Measurements from ENCODE around the gene FMR1.

GRCh38 chrX:147923605-147924004 lies 11.9 kb downstream of the FMR1 start:
- TF ChIP-seq, protein P1, sequence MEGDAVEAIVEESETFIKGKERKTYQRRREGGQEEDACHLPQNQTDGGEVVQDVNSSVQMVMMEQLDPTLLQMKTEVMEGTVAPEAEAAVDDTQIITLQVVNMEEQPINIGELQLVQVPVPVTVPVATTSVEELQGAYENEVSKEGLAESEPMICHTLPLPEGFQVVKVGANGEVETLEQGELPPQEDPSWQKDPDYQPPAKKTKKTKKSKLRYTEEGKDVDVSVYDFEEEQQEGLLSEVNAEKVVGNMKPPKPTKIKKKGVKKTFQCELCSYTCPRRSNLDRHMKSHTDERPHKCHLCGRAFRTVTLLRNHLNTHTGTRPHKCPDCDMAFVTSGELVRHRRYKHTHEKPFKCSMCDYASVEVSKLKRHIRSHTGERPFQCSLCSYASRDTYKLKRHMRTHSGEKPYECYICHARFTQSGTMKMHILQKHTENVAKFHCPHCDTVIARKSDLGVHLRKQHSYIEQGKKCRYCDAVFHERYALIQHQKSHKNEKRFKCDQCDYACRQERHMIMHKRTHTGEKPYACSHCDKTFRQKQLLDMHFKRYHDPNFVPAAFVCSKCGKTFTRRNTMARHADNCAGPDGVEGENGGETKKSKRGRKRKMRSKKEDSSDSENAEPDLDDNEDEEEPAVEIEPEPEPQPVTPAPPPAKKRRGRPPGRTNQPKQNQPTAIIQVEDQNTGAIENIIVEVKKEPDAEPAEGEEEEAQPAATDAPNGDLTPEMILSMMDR (conservative IDR thresholded peaks at IDR 0.05; ENCODE audit: low read depth, low read length): no peak
- TF ChIP-seq EZH2phosphoT487 (IDR thresholded peaks at IDR 0.05; ENCODE audit: borderline replicate concordance, low read length) (no peak), EZH2 (IDR thresholded peaks at IDR 0.05; ENCODE audit: low read length, unreplicated experiment) (no peak)
